IMR-90 (cell line): Measurements from ENCODE around the gene FBXO40. TPM values are rescaled to one million over a fixed set of nuclear protein-coding genes. Genes with fewer than 3 reads are reported as not detected.

Source experiments
- ATAC-seq: fragments of 200-7000 bp; cut with Tn5 transposase; 2 replicates; pipeline ENCODE4 v1.9.1; 2020; ENCODE audit warnings: low read depth, mild to moderate bottlenecking, moderate library complexity
- BruUV-seq: library from RNA; stranded (reverse); fragments of 400-500 nt; replicated peaks from 2 replicates; lab custom pipeline; 2021; lab: Mats Ljungman, UMichigan
- CTCF ChIA-PET: fragments of 300-600 bp; formaldehyde crosslinking; extraction: SDS; loops from one replicate; lab custom pipeline; 2021; ENCODE audit warnings: antibody characterized with exemption; lab: Yijun Ruan, JAX
- POLR2A ChIA-PET: fragments of 300-600 bp; sonication (Branson Sonifier 250); formaldehyde crosslinking; loops from one replicate; lab custom pipeline; 2022; ENCODE audit warnings: antibody characterized with exemption; ENCODE audit not compliant: unreplicated experiment; lab: Charles Lee
- DNase-seq: peaks from one replicate; pipeline ENCODE4 v3.0.0; 2013
- H2AFZ ChIP-seq: replicated peaks from 2 replicates; pipeline ENCODE3; 2013; ENCODE audit warnings: low read length, mild to moderate bottlenecking; ENCODE audit not compliant: poor library complexity
- H2AK5ac ChIP-seq: 2 replicates; pipeline ENCODE4 v1.6.1; 2013; ENCODE audit warnings: low read depth, low read length, inconsistent platforms
- H2AK9ac ChIP-seq: replicated peaks from 2 replicates; pipeline ENCODE3; 2013; ENCODE audit warnings: mild to moderate bottlenecking, low read depth, low read length, moderate library complexity; ENCODE audit not compliant: poor library complexity
- H2BK120ac ChIP-seq: 2 replicates; pipeline ENCODE4 v1.6.1; 2013; ENCODE audit warnings: low read depth, low read length, inconsistent platforms
- H2BK15ac ChIP-seq: 3 replicates; pipeline ENCODE4 v1.6.1; 2013; ENCODE audit warnings: low read depth, low read length, inconsistent platforms
- H2BK20ac ChIP-seq: 2 replicates; pipeline ENCODE4 v1.6.1; 2013; ENCODE audit warnings: low read depth, mild to moderate bottlenecking, inconsistent platforms, low read length, moderate library complexity
- H2BK5ac ChIP-seq: 2 replicates; pipeline ENCODE4 v1.6.1; 2013; ENCODE audit warnings: mild to moderate bottlenecking, low read depth, low read length, inconsistent platforms; ENCODE audit not compliant: poor library complexity, severe bottlenecking
- H3K14ac ChIP-seq: replicated peaks from 2 replicates; pipeline ENCODE4 v1.6.1; 2013; ENCODE audit warnings: low read depth, low read length, inconsistent platforms
- H3K18ac ChIP-seq: 2 replicates; pipeline ENCODE4 v1.6.1; 2013; ENCODE audit warnings: low read depth, low read length, control low read depth
- H3K23ac ChIP-seq: 2 replicates; pipeline ENCODE4 v1.6.1; 2013; ENCODE audit warnings: low read depth, low read length, inconsistent platforms
- H3K27ac ChIP-seq: 2 replicates; pipeline ENCODE4 v1.5.1; 2013; ENCODE audit warnings: mild to moderate bottlenecking, control low read depth, low read length; ENCODE audit not compliant: insufficient read depth
- H3K27me3 ChIP-seq: 2 replicates; pipeline ENCODE4 v1.6.1; 2013; ENCODE audit warnings: low read length; ENCODE audit not compliant: control insufficient read depth, insufficient read depth
- H3K36me3 ChIP-seq: 2 replicates; pipeline ENCODE4 v1.6.1; 2013; ENCODE audit warnings: low read length, mixed read lengths; ENCODE audit not compliant: control insufficient read depth, insufficient read depth
- H3K4ac ChIP-seq: 2 replicates; pipeline ENCODE4 v1.6.1; 2013; ENCODE audit warnings: low read depth, low read length, inconsistent platforms
- H3K4me1 ChIP-seq: 2 replicates; pipeline ENCODE4 v1.6.1; 2013; ENCODE audit warnings: low read length, mixed read lengths; ENCODE audit not compliant: control insufficient read depth, insufficient read depth
- H3K4me2 ChIP-seq: 2 replicates; pipeline ENCODE4 v1.6.1; 2013; ENCODE audit warnings: low read depth, mild to moderate bottlenecking, control low read depth, low read length, moderate library complexity
- H3K4me3 ChIP-seq: 2 replicates; pipeline ENCODE4 v1.5.1; 2013; ENCODE audit warnings: low read depth, mild to moderate bottlenecking, control low read depth, low read length, moderate library complexity; ENCODE audit not compliant: insufficient read depth
- H3K56ac ChIP-seq: 2 replicates; pipeline ENCODE4 v1.6.1; 2013; ENCODE audit warnings: low read length, inconsistent platforms; ENCODE audit not compliant: insufficient read depth; ENCODE audit errors: extremely low read depth
- H3K79me1 ChIP-seq, 2 experiments: 2 replicates each; pipeline ENCODE4 v1.6.1; 2013; ENCODE audit warnings: low read length in 2 of 2, inconsistent platforms in 1 of 2, low read depth in 1 of 2
- H3K9ac ChIP-seq: 2 replicates; pipeline ENCODE4 v1.6.1; 2013; ENCODE audit warnings: low read depth, low read length, control low read depth
- H3K9me1 ChIP-seq: 2 replicates; pipeline ENCODE4 v1.6.1; 2013; ENCODE audit warnings: low read length, inconsistent platforms; ENCODE audit not compliant: insufficient read depth
- H3K9me3 ChIP-seq: 2 replicates; pipeline ENCODE4 v1.6.1; 2013; ENCODE audit warnings: low read length; ENCODE audit not compliant: control insufficient read depth, insufficient read depth
- H4K20me1 ChIP-seq: 2 replicates; pipeline ENCODE4 v1.6.1; 2013; ENCODE audit warnings: low read length, inconsistent platforms; ENCODE audit not compliant: insufficient read depth
- H4K5ac ChIP-seq: 2 replicates; pipeline ENCODE4 v1.6.1; 2013; ENCODE audit warnings: mild to moderate bottlenecking, low read depth, low read length, control low read depth
- H4K8ac ChIP-seq, 2 experiments: 2 replicates each; pipeline ENCODE4 v1.6.1; 2013; ENCODE audit warnings: low read depth in 2 of 2, low read length in 2 of 2, control low read depth in 1 of 2, inconsistent platforms in 1 of 2
- H4K91ac ChIP-seq: 2 replicates; pipeline ENCODE4 v1.6.1; 2013; ENCODE audit warnings: low read depth, low read length, inconsistent platforms; ENCODE audit not compliant: insufficient read depth
- CEBPB ChIP-seq: IDR thresholded peaks from 2 replicates; pipeline ENCODE4 v1.6.1; 2012; ENCODE audit warnings: low read depth, low read length, improper control_type of control experiment
- FOS ChIP-seq: fragments of 150-350 bp; IDR thresholded peaks from 2 replicates; pipeline ENCODE4 v1.6.1; 2016; ENCODE audit warnings: low read depth, low read length
- MAFK ChIP-seq: IDR thresholded peaks from 2 replicates; pipeline ENCODE4 v1.6.1; 2012; ENCODE audit warnings: low read depth, low read length, improper control_type of control experiment
- MAZ ChIP-seq: IDR thresholded peaks from 2 replicates; pipeline ENCODE4 v1.6.1; 2012; ENCODE audit warnings: low read depth, mild to moderate bottlenecking, low read length, improper control_type of control experiment, moderate library complexity, borderline replicate concordance
- MXI1 ChIP-seq: IDR thresholded peaks from 2 replicates; pipeline ENCODE4 v1.6.1; 2012; ENCODE audit warnings: low read depth, mild to moderate bottlenecking, low read length, moderate library complexity, borderline replicate concordance
- POLR2A ChIP-seq: IDR thresholded peaks from 2 replicates; pipeline ENCODE4 v1.6.1; 2012; ENCODE audit warnings: mild to moderate bottlenecking, low read depth, low read length
- RCOR1 ChIP-seq: IDR thresholded peaks from 2 replicates; pipeline ENCODE4 v1.6.1; 2012; ENCODE audit warnings: mild to moderate bottlenecking, low read length, improper control_type of control experiment; ENCODE audit not compliant: insufficient replicate concordance
- SMC3 ChIP-seq: fragments of 150-350 bp; IDR thresholded peaks from 2 replicates; pipeline ENCODE4 v1.6.1; 2016; ENCODE audit warnings: low read depth, mild to moderate bottlenecking, antibody characterized with exemption, low read length, moderate library complexity
- WGBS, 2 experiments: methylation state at CpG; one replicate each; pipeline versions ENCODE4 v1.1.5 to v1.1.7; 2013; ENCODE audit warnings: missing lambda C conversion rate in 2 of 2; ENCODE audit not compliant: insufficient read length in 1 of 2; ENCODE audit errors: extremely low coverage in 2 of 2; 5-methylcytosine and 5-hydroxymethylcytosine counted together
- dilution Hi-C: fragments of 300-500 bp; cut with HindIII; formaldehyde crosslinking; loops from one replicate; pipeline ENCODE4 v1.14.3; 2018; ENCODE audit warnings: low sequenced_read_pairs; ENCODE audit not compliant: unreplicated experiment
- in situ Hi-C: fragments of 300-500 bp; cut with MboI; formaldehyde crosslinking; loops from 3 replicates; pipeline ENCODE4 v1.14.3; 2019; ENCODE audit warnings: low sequenced_read_pairs, inconsistent platforms, mixed read lengths
- intact Hi-C: fragments of 100-400 bp; cut with micrococcal nuclease; formaldehyde crosslinking; loops from 2 replicates; pipeline ENCODE4 v1.10.0; 2022
- polyA plus RNA-seq, 3 experiments: library from polyadenylated mRNA; depleted of rRNA; stranded (reverse); fragments of >200 nt; gene quantifications; 2 replicates each; pipeline ENCODE4 v1.2.3, GENCODE V29; 2012; ENCODE audit warnings: low replicate concordance in 1 of 3
- total RNA-seq: library from RNA; depleted of rRNA; stranded (reverse); fragments of >200 nt; gene quantifications from 2 replicates; pipeline ENCODE4 v1.2.3, GENCODE V29; 2012

The FBXO40 gene
- total and polyA plus RNA-seq, 2 of the 4 experiments (the other 2 are of a cell fraction) = not detected

DNA sequence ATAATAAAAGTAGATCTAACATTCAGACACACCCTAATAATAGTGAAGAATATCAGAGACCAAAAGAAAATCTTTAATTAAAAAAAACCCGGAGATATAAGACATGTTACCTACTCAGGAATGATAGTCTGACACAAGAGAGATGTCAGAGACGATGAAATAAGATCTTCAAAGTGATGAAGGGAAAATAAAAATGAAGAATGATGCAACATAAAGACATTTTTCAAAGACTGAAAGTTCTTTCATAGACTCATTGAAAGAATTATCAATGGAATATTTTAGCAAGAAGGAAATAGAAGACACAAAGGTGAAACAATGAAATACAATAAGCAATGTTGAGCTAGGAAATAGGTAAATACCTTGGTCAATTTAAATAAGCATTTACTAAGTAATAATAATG, 47.9 kb downstream of the FBXO40 start:
- no peak for ATAC-seq
- Histone ChIP-seq H2BK120ac (no peak overlapping the region), H2BK20ac (no peak overlapping the region), H3K79me1 (no peaks in the 10 kb centered on the region), H3K14ac (no peak overlapping the region), H2AK9ac (no peak overlapping the region), H2BK15ac (no peak overlapping the region), H4K20me1 (no peaks in the 10 kb centered on the region), H3K36me3 (no peaks in the 10 kb centered on the region), H4K5ac (no peak overlapping the region), H2BK5ac (no peak overlapping the region), H2AFZ (no peak overlapping the region), H2AK5ac (no peak overlapping the region), H3K27me3 (peaks cover 5% of the 10 kb centered on the region; the same call in 1 of the 2 replicates), H3K27ac (no peak overlapping the region), H3K4me3 (no peak overlapping the region), H3K9me3 (no peaks in the 10 kb centered on the region), H3K4me1 (no peaks in the 10 kb centered on the region), H3K4me2 (no peak overlapping the region), H3K18ac (no peak overlapping the region), H3K9me1 (no peaks in the 10 kb centered on the region), H3K23ac (no peak overlapping the region), H3K4ac (no peak overlapping the region), H4K91ac (no peak overlapping the region), H3K56ac (no peak overlapping the region), H4K8ac (no peak overlapping the region), H3K9ac (no peak overlapping the region)
- CTCF ChIA-PET = no interaction called here
- POLR2A ChIA-PET = no interaction called here
- intact Hi-C loops (no loop called here), in situ Hi-C loops (no loop called here), dilution Hi-C loops (no loop called here)
- no CpG with 5 or more reads among the region's 2 CpGs for WGBS, 2 experiments
- no peak for DNase-seq
- BruUV-seq = no TSS peak
- TF ChIP-seq MAZ (no peak), RCOR1 (no peak), MAFK (no peak), MXI1 (no peak), SMC3 (no peak), CEBPB (0 out of 2 replicates have a peak, but pooled peaks have one; percentile 3), FOS (no peak), POLR2A (no peak)
